K562 (cell line): ENCODE measurements around the gene GDF15. TPM values are rescaled to one million over a fixed set of nuclear protein-coding genes. Genes with fewer than 3 reads are reported as not detected.

Experiments
- BCL6 ChIP-seq: fragments of 250-450 bp; sonication (Bioruptor Pico); IDR thresholded peaks from 2 replicates; pipeline ENCODE4 v1.4.0; 2020
- CBX3 ChIP-seq, 2 experiments: IDR thresholded peaks; 1 replicate in 1 of 2; 2 replicates in 1 of 2; pipeline ENCODE4 v1.6.1; 2012; ENCODE audit warnings: inconsistent platforms in 2 of 2, low read length in 2 of 2, borderline replicate concordance in 1 of 2, control low read depth in 1 of 2
- HDAC1 ChIP-seq, 2 experiments: fragments of 450-650 bp; IDR thresholded peaks; 2 replicates each; pipeline ENCODE4 v1.6.1; 2016 to 2017; ENCODE audit warnings: inconsistent platforms in 1 of 2, mild to moderate bottlenecking in 1 of 2, moderate library complexity in 1 of 2
- HDAC8 ChIP-seq: fragments of 450-650 bp; IDR thresholded peaks from 2 replicates; pipeline ENCODE4 v1.6.1; 2016; ENCODE audit warnings: mild to moderate bottlenecking, missing genetic modification characterization, moderate library complexity, missing compliant biosample characterization
- IRF2 ChIP-seq: sonication (generic); formaldehyde crosslinking; IDR thresholded peaks from 2 replicates; pipeline ENCODE4 v1.8.1; 2022; ENCODE audit warnings: mild to moderate bottlenecking, missing genetic modification reagents
- NRF1 ChIP-seq, 2 experiments: fragments of 450-650 bp; IDR thresholded peaks in 1 of 2; conservative IDR thresholded peaks in 1 of 2; 2 replicates each; pipeline ENCODE4 v1.6.1; 2014; ENCODE audit warnings: mild to moderate bottlenecking in 2 of 2
- PURB ChIP-seq: sonication (generic); formaldehyde crosslinking; IDR thresholded peaks from 2 replicates; pipeline ENCODE4 v1.9.0; 2021; ENCODE audit warnings: low read depth, mild to moderate bottlenecking, missing genetic modification reagents
- RUNX1 ChIP-seq: sonication (generic); IDR thresholded peaks from 2 replicates; pipeline ENCODE4 v1.6.1; 2016; ENCODE audit warnings: antibody characterized with exemption, low read depth
- SIRT6 ChIP-seq: IDR thresholded peaks from one replicate; pipeline ENCODE4 v1.6.1; 2012; ENCODE audit warnings: low read depth, mild to moderate bottlenecking, control low read depth, inconsistent platforms, low read length, moderate library complexity
- SUPT5H ChIP-seq: fragments of 450-650 bp; IDR thresholded peaks from 2 replicates; pipeline ENCODE4 v1.6.1; 2016
- TAL1 ChIP-seq: fragments of 450-650 bp; IDR thresholded peaks from 2 replicates; pipeline ENCODE4 v1.6.1; 2016; ENCODE audit warnings: mild to moderate bottlenecking
- TOE1 ChIP-seq, 2 experiments: fragments of 450-650 bp in 1 of 2; sonication (generic) in 1 of 2; formaldehyde crosslinking in 1 of 2; IDR thresholded peaks; 2 replicates each; pipeline versions ENCODE4 v1.7.1 to v1.8.0; 2016 to 2022; ENCODE audit warnings: borderline replicate concordance in 2 of 2, mild to moderate bottlenecking in 2 of 2, antibody characterized with exemption in 1 of 2, inconsistent platforms in 1 of 2, low read depth in 1 of 2, missing genetic modification reagents in 1 of 2, moderate library complexity in 1 of 2
- U2AF1 ChIP-seq: fragments of 200-400 bp; formaldehyde crosslinking; optimal IDR thresholded peaks from 2 replicates; pipeline ENCODE3; 2017; ENCODE audit warnings: mild to moderate bottlenecking, low read depth, low read length, moderate library complexity
- ZBTB11 ChIP-seq, 3 experiments: fragments of 200-800 bp in 1 of 3; fragments of 250-450 bp in 1 of 3; fragments of 450-650 bp in 1 of 3; sonication (Bioruptor Pico) in 1 of 3; sonication (Bioruptor generic) in 1 of 3; formaldehyde crosslinking in 1 of 3; IDR thresholded peaks; 2 replicates each; pipeline versions ENCODE4 v1.6.1 to v1.8.0; 2016 to 2022; ENCODE audit warnings: mild to moderate bottlenecking in 2 of 3, missing genetic modification characterization in 2 of 3, missing compliant biosample characterization in 1 of 3, moderate library complexity in 1 of 3
- ZBTB26 ChIP-seq: fragments of 450-650 bp; formaldehyde crosslinking; IDR thresholded peaks from 2 replicates; pipeline ENCODE4 v1.4.0; 2022; ENCODE audit warnings: missing genetic modification characterization
- ZFPM2 ChIP-seq: fragments of 250-450 bp; sonication (Bioruptor Pico); IDR thresholded peaks from 2 replicates; pipeline ENCODE4 v1.5.1; 2022; ENCODE audit warnings: mild to moderate bottlenecking
- ZFX ChIP-seq: sonication (generic); formaldehyde crosslinking; IDR thresholded peaks from 2 replicates; pipeline ENCODE4 v1.8.0; 2022; ENCODE audit warnings: mild to moderate bottlenecking, missing genetic modification reagents, moderate library complexity
- ZNF282 ChIP-seq: sonication (generic); formaldehyde crosslinking; IDR thresholded peaks from 2 replicates; pipeline ENCODE4 v1.8.1; 2023; ENCODE audit warnings: missing genetic modification reagents
- ZNF347 ChIP-seq: fragments of 450-650 bp; formaldehyde crosslinking; IDR thresholded peaks from 2 replicates; pipeline ENCODE4 v1.4.0; 2020; ENCODE audit warnings: low read depth, mild to moderate bottlenecking, moderate library complexity
- polyA plus RNA-seq, 8 experiments: library from polyadenylated mRNA; depleted of rRNA in 4 of 8; stranded (reverse) in 5 of 8; unstranded in 3 of 8; fragments of >200 nt; fragmentation: Nextera tagmentation in 2 of 8; fragmentation: Illumina TruSeq in 1 of 8; extraction: Ambion mirVana in 2 of 8; extraction: Trizol in 1 of 8; gene quantifications; 2 replicates each; pipeline versions ENCODE4 v1.2.1 to v1.2.3, GENCODE V29; 2011 to 2014; ENCODE audit warnings: inconsistent platforms in 1 of 8, missing spikeins in 1 of 8
- total RNA-seq, 7 experiments: library from RNA; depleted of rRNA in 6 of 7; stranded (reverse); fragments of >200 nt in 6 of 7; fragmentation: Illumina TruSeq in 2 of 7; extraction: Trizol in 2 of 7; gene quantifications; 2 replicates each; pipeline versions ENCODE4 v1.2.1 to v1.2.3, GENCODE V29; 2011 to 2021; ENCODE audit warnings: low replicate concordance in 1 of 7
- TF ChIP-seq, protein P1 (sequence below): fragments of 450-650 bp; formaldehyde crosslinking; conservative IDR thresholded peaks from 2 replicates; pipeline ENCODE4 v1.4.0; 2022; ENCODE audit warnings: mild to moderate bottlenecking, missing genetic modification characterization

The GDF15 gene
- total and polyA plus RNA-seq, 9 of the 15 experiments (the other 6 are each of a cell fraction or from before 2014, with no cell fraction given) = 2.3 to 82.4 (median 12.5) TPM

- TF ChIP-seq TOE1 (IDR thresholded peaks at IDR 0.05; ENCODE audit: borderline replicate concordance) (peak; percentile 58; the same call in 1 of the 2 replicates), TOE1 (CRISPR knock-in tag; IDR thresholded peaks at IDR 0.05; ENCODE audit: borderline replicate concordance, low read depth) (no peak), ZFX (peak; percentile 60; the same call in 1 of the 2 replicates), ZBTB11 (CRISPR knock-in tag; IDR thresholded peaks at IDR 0.05) (peak in 1 of 3 experiments; percentile 42; a peak in 2 of 6 replicates), U2AF1 (no peak), ZNF282 (CRISPR knock-in tag) (no peak), BCL6 (CRISPR knock-in tag) (peak; percentile 48; the same call in 1 of the 2 replicates), RUNX1 (0 out of 2 replicates have a peak, but pooled peaks have one; percentile 70), SUPT5H (peak; percentile 66), ZBTB26 (peak; percentile 74; the same call in 1 of the 2 replicates), PURB (CRISPR knock-in tag) (no peak), SIRT6 (no peak), ZFPM2 (CRISPR knock-in tag) (peak; percentile 68; the same call in 1 of the 2 replicates), HDAC8 (peak; percentile 72; the same call in 1 of the 2 replicates), ZNF347 (CRISPR knock-in tag) (no peak), HDAC1 (IDR thresholded peaks at IDR 0.05) (peak; percentile 56 to 89; a peak in 2 of 4 replicates), TAL1 (no peak), CBX3 (IDR thresholded peaks at IDR 0.05; ENCODE audit: borderline replicate concordance in 1 of 2, low read length in 2 of 2) (no peak), NRF1 (conservative IDR thresholded peaks at IDR 0.05 in 1 of 2, IDR thresholded peaks at IDR 0.05 in 1 of 2) (peak; percentile 19 to 44; a peak in 3 of 4 replicates), IRF2 (CRISPR knock-in tag) (no peak)
- TF ChIP-seq, protein P1, sequence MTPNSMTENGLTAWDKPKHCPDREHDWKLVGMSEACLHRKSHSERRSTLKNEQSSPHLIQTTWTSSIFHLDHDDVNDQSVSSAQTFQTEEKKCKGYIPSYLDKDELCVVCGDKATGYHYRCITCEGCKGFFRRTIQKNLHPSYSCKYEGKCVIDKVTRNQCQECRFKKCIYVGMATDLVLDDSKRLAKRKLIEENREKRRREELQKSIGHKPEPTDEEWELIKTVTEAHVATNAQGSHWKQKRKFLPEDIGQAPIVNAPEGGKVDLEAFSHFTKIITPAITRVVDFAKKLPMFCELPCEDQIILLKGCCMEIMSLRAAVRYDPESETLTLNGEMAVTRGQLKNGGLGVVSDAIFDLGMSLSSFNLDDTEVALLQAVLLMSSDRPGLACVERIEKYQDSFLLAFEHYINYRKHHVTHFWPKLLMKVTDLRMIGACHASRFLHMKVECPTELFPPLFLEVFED = peak; percentile 86
These were observed 29.4 kb downstream of the GDF15 start (continued) for GRCh38 chr19:18415178-18415867.
